ENCODE measurements around the gene LRRFIP2.
"Not testable (repeated sequence)": the region's sequence is repeated elsewhere in the genome, so short reads cannot be mapped to it uniquely, and the experiment has no call there.

GRCh38 chr3:37222542-37222941, 48.2 kb upstream of the LRRFIP2 start:
- TF ChIP-seq CTBP1 (IDR thresholded peaks at IDR 0.05; ENCODE audit: borderline replicate concordance); ARNT (IDR thresholded peaks at IDR 0.05); SP1 (IDR thresholded peaks at IDR 0.05); FOXM1 (IDR thresholded peaks at IDR 0.05; ENCODE audit: borderline replicate concordance); ZNF384 (IDR thresholded peaks at IDR 0.05); BHLHE40 (IDR thresholded peaks at IDR 0.05; ENCODE audit: borderline replicate concordance); FOXA1 (IDR thresholded peaks at IDR 0.05); ELF4 (IDR thresholded peaks at IDR 0.05); TARDBP (IDR thresholded peaks at IDR 0.05); FOXK2 (IDR thresholded peaks at IDR 0.05); HDGF (IDR thresholded peaks at IDR 0.05; ENCODE audit: borderline replicate concordance); SUZ12 (IDR thresholded peaks at IDR 0.05): not testable (repeated sequence)
